OCI-LY1 (cell line): ENCODE measurements around the gene LRRC32.

Experiments
- EZH2 ChIP-seq: fragments of 200-600 bp; sonication (generic), shearing (Covaris generic); IDR thresholded peaks from 2 replicates; pipeline ENCODE4 v1.8.0; 2017; ENCODE audit warnings: borderline replicate concordance, mixed run types, mild to moderate bottlenecking, antibody characterized with exemption, low read length, moderate library complexity, mixed read lengths
- TF ChIP-seq, protein P1 (sequence below): fragments of 200-600 bp; sonication (generic), shearing (Covaris generic); IDR thresholded peaks from 2 replicates; pipeline ENCODE4 v1.5.1; 2017; ENCODE audit warnings: mild to moderate bottlenecking, antibody characterized with exemption, low read length, moderate library complexity, mixed read lengths

DNA sequence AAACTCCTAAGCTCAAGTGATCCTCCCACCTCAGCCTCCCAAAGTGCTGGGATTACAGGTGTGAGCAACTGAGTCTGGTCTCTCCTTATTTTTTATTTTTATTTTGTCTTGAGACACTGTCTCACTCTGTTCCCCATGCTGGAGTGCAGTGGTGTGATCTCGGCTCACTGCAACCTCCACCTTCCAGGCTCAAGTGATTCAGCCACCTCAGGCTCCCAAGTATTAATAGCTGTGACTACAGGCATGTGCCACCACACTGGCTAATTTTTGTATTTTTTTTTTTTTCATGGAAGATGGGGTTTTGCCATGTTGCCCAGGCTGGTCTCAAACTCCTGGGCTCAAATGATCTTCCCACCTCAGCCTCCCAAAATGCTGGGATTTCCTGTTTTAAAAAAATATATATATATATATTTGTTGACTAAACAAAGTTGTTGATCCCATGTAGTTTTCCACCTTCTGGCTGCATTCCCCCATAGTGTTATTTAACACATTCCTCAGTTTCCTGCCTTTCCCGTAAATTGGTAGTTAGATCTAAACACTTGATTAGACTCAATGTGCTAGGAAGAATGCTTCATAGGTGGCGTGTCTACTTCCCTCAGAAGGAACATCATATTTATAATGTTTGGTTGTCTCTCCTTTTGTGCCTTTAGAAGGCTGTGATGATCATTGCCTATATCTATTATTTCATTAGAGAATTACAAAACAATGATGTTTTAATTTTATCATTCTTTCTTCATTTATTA lies 38.8 kb downstream of the LRRC32 start:
- no peak for TF ChIP-seq EZH2
- TF ChIP-seq, protein P1, sequence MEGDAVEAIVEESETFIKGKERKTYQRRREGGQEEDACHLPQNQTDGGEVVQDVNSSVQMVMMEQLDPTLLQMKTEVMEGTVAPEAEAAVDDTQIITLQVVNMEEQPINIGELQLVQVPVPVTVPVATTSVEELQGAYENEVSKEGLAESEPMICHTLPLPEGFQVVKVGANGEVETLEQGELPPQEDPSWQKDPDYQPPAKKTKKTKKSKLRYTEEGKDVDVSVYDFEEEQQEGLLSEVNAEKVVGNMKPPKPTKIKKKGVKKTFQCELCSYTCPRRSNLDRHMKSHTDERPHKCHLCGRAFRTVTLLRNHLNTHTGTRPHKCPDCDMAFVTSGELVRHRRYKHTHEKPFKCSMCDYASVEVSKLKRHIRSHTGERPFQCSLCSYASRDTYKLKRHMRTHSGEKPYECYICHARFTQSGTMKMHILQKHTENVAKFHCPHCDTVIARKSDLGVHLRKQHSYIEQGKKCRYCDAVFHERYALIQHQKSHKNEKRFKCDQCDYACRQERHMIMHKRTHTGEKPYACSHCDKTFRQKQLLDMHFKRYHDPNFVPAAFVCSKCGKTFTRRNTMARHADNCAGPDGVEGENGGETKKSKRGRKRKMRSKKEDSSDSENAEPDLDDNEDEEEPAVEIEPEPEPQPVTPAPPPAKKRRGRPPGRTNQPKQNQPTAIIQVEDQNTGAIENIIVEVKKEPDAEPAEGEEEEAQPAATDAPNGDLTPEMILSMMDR, result no peak
